ENCODE data around the gene FILIP1. TPM values are rescaled to one million over a fixed set of nuclear protein-coding genes. Genes with fewer than 3 reads are reported as not detected.

The FILIP1 gene
- total and polyA plus RNA-seq, 10 of the 15 experiments (the other 5 are each of a cell fraction or from before 2014, with no cell fraction given), result 0.23 to 2.0 (median 0.44) TPM

DNA sequence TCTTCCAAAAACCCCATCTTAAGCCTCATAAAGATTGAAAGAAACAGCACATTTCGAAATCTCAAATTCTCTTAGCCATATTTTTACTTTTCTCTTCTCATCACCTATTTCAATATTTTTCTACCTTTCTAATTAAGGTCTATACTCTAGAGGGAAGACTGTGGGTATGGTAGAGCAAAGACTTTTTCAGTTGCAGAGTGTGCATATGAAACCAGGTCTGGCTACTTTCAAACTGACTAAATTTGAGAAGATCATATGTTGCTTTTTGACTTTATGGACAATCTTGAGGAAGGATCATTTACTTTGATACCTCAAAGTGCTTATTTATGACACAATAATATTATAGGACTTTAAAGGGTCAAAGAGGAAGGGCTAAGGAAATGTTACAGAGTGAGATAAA lies 20.7 kb downstream of the FILIP1 start (continued):
- TF ChIP-seq FOS (IDR thresholded peaks at IDR 0.05; ENCODE audit: borderline replicate concordance, extremely low read depth, insufficient read length) (no peak), KLF5 (IDR thresholded peaks at IDR 0.05; ENCODE audit: partially characterized antibody) (no peak), STAT1 (conservative IDR thresholded peaks at IDR 0.05) (no peak), ASH2L (IDR thresholded peaks at IDR 0.05; ENCODE audit: borderline replicate concordance, low read depth) (no peak), NFXL1 (IDR thresholded peaks at IDR 0.05; ENCODE audit: borderline replicate concordance) (no peak), RB1 (IDR thresholded peaks at IDR 0.05; ENCODE audit: borderline replicate concordance) (no peak), MEF2B (IDR thresholded peaks at IDR 0.05; ENCODE audit: partially characterized antibody, poor library complexity, severe bottlenecking) (peak; percentile 16), SPI1 (IDR thresholded peaks at IDR 0.05; ENCODE audit: borderline replicate concordance, insufficient read depth, low read depth, low read length) (no peak), ZNF24 (IDR thresholded peaks at IDR 0.05) (0 out of 2 replicates have a peak, but pooled peaks have one; percentile 7), FOXK2 (IDR thresholded peaks at IDR 0.05) (no peak), MXI1 (IDR thresholded peaks at IDR 0.05; ENCODE audit: low read depth, low read length) (no peak), WRNIP1 (IDR thresholded peaks at IDR 0.05; ENCODE audit: borderline replicate concordance, low read depth, low read length) (no peak)
- TF ChIP-seq, protein P1, sequence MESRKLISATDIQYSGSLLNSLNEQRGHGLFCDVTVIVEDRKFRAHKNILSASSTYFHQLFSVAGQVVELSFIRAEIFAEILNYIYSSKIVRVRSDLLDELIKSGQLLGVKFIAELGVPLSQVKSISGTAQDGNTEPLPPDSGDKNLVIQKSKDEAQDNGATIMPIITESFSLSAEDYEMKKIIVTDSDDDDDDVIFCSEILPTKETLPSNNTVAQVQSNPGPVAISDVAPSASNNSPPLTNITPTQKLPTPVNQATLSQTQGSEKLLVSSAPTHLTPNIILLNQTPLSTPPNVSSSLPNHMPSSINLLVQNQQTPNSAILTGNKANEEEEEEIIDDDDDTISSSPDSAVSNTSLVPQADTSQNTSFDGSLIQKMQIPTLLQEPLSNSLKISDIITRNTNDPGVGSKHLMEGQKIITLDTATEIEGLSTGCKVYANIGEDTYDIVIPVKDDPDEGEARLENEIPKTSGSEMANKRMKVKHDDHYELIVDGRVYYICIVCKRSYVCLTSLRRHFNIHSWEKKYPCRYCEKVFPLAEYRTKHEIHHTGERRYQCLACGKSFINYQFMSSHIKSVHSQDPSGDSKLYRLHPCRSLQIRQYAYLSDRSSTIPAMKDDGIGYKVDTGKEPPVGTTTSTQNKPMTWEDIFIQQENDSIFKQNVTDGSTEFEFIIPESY (IDR thresholded peaks at IDR 0.05), result no peak
- TF ChIP-seq, protein P2, sequence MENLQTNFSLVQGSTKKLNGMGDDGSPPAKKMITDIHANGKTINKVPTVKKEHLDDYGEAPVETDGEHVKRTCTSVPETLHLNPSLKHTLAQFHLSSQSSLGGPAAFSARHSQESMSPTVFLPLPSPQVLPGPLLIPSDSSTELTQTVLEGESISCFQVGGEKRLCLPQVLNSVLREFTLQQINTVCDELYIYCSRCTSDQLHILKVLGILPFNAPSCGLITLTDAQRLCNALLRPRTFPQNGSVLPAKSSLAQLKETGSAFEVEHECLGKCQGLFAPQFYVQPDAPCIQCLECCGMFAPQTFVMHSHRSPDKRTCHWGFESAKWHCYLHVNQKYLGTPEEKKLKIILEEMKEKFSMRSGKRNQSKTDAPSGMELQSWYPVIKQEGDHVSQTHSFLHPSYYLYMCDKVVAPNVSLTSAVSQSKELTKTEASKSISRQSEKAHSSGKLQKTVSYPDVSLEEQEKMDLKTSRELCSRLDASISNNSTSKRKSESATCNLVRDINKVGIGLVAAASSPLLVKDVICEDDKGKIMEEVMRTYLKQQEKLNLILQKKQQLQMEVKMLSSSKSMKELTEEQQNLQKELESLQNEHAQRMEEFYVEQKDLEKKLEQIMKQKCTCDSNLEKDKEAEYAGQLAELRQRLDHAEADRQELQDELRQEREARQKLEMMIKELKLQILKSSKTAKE (IDR thresholded peaks at IDR 0.05; ENCODE audit: low read depth, poor library complexity, severe bottlenecking), result peak; percentile 45
- TF ChIP-seq, protein P3, sequence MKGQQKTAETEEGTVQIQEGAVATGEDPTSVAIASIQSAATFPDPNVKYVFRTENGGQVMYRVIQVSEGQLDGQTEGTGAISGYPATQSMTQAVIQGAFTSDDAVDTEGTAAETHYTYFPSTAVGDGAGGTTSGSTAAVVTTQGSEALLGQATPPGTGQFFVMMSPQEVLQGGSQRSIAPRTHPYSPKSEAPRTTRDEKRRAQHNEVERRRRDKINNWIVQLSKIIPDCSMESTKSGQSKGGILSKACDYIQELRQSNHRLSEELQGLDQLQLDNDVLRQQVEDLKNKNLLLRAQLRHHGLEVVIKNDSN (IDR thresholded peaks at IDR 0.05; ENCODE audit: borderline replicate concordance, extremely low read length, insufficient read depth, low read depth, low read length), result no peak
- TF ChIP-seq, protein P4, sequence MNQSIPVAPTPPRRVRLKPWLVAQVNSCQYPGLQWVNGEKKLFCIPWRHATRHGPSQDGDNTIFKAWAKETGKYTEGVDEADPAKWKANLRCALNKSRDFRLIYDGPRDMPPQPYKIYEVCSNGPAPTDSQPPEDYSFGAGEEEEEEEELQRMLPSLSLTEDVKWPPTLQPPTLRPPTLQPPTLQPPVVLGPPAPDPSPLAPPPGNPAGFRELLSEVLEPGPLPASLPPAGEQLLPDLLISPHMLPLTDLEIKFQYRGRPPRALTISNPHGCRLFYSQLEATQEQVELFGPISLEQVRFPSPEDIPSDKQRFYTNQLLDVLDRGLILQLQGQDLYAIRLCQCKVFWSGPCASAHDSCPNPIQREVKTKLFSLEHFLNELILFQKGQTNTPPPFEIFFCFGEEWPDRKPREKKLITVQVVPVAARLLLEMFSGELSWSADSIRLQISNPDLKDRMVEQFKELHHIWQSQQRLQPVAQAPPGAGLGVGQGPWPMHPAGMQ (IDR thresholded peaks at IDR 0.05; ENCODE audit: borderline replicate concordance), result no peak
- TF ChIP-seq, protein P5, sequence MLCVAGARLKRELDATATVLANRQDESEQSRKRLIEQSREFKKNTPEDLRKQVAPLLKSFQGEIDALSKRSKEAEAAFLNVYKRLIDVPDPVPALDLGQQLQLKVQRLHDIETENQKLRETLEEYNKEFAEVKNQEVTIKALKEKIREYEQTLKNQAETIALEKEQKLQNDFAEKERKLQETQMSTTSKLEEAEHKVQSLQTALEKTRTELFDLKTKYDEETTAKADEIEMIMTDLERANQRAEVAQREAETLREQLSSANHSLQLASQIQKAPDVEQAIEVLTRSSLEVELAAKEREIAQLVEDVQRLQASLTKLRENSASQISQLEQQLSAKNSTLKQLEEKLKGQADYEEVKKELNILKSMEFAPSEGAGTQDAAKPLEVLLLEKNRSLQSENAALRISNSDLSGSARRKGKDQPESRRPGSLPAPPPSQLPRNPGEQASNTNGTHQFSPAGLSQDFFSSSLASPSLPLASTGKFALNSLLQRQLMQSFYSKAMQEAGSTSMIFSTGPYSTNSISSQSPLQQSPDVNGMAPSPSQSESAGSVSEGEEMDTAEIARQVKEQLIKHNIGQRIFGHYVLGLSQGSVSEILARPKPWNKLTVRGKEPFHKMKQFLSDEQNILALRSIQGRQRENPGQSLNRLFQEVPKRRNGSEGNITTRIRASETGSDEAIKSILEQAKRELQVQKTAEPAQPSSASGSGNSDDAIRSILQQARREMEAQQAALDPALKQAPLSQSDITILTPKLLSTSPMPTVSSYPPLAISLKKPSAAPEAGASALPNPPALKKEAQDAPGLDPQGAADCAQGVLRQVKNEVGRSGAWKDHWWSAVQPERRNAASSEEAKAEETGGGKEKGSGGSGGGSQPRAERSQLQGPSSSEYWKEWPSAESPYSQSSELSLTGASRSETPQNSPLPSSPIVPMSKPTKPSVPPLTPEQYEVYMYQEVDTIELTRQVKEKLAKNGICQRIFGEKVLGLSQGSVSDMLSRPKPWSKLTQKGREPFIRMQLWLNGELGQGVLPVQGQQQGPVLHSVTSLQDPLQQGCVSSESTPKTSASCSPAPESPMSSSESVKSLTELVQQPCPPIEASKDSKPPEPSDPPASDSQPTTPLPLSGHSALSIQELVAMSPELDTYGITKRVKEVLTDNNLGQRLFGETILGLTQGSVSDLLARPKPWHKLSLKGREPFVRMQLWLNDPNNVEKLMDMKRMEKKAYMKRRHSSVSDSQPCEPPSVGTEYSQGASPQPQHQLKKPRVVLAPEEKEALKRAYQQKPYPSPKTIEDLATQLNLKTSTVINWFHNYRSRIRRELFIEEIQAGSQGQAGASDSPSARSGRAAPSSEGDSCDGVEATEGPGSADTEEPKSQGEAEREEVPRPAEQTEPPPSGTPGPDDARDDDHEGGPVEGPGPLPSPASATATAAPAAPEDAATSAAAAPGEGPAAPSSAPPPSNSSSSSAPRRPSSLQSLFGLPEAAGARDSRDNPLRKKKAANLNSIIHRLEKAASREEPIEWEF (IDR thresholded peaks at IDR 0.05; ENCODE audit: insufficient replicate concordance, low read depth, low read length), result no peak

Measured in GM12878 (cell line).